HG03575 (cell line): ENCODE results near the gene ACVR1B.

ENCODE experiments used
- ATAC-seq: cut with Tn5 transposase; IDR thresholded peaks from one replicate; pipeline ENCODE4 v1.9.1; 2021; ENCODE audit not compliant: unreplicated experiment, insufficient number of reproducible peaks, low FRiP score; ENCODE audit errors: extremely low read depth

The ACVR1B gene

GRCh38 chr12:51915003-51915625 is 36.4 kb upstream of the ACVR1B start:
- no peak for ATAC-seq

- ATAC-seq = no peak
Measured at GRCh38 chr12:51915951-51916350, 35.5 kb upstream of the ACVR1B start.

DNA sequence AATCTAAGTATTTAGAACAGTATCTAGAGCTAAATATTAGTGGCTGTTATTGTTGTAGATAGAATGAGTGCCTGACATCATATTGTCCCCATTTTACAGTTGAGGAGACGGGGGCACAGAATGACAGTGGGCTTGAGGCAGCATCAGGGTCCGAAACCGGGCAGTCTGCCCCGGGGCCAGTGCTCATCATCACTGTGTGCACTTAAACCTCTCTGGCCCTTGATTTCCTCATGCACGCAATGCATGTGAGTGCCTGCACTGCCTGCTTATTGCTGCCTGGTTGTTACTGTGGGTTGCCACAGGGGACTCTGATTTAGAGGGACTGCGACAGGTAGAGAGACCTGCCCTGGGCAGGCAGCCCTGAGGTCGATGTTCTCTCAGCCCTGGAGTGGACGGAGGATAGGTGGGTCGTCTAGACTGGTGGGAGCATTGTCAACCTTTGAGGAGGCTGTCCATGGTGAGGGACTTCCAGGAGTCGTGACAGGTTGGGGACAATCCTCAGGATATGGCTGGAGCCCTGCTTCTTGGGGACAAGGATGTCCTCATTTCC is 34.4 kb upstream of the ACVR1B start:
- no peak for ATAC-seq

- ATAC-seq = no peak
Measured at GRCh38 chr12:51917746-51918453, 33.6 kb upstream of the ACVR1B start.

DNA sequence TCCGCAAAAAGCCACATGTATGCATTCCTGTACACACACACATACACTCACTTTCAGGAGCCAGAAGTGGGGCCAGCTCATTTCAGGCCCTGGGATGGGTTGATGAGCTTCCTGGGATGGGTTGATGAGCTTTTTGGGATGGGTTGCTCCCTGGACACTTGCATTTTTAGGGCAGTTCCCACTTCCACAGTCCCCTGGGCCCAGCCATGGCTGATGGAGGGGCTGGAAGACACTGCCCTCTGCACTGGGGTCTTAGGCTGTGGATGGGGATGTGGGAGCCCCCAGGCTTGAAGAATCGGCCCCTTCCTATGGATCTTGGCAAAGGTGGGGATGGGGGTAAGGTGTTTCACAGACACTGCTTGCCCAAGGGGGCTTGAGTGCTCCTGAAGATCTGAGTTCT is 31.5 kb upstream of the ACVR1B start:
- no peak for ATAC-seq

GRCh38 chr12:51921017-51921725 is 30.3 kb upstream of the ACVR1B start:
- ATAC-seq = no peak

GRCh38 chr12:51922146-51922545 is 29.4 kb upstream of the ACVR1B start:
- ATAC-seq = no peak

DNA sequence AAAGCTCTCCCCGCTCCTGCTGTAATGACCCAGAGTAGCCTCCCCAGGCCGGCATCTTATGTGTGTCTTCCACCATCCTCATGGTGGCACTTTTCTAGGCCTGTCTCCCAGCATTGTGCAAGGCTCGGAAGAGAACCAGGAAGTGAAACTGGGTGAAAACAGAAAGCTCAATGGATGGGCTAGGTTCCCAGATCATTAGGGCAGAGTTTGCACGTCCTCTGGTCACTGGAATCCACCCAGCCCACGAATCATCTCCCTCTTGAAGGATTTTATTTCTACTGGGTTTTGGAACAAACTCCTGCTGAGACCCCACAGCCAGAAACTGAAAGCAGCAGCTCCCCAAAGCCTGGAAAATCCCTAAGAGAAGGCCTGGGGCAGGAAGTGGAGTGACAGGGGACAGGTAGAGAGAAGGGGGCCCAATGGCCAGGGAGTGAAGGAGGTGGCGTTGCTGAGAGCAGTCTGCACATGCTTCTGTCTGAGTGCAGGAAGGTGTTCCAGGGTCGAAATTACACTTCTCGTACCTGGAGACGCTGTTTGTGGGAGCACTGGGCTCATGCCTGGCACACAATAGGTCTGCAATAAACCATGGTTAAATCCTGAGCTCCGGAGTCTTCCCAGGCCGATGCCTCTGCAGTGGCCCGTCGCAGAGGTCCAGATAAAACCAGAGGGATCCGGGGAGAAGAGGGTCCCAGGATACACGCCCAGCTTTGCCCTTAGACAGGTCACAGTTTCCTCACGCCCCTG is 28.6 kb upstream of the ACVR1B start:
- no peak for ATAC-seq

GRCh38 chr12:51923506-51924365 is 27.8 kb upstream of the ACVR1B start:
- no peak for ATAC-seq

- no peak for ATAC-seq
Measured at GRCh38 chr12:51924551-51925319, 26.8 kb upstream of the ACVR1B start.

GRCh38 chr12:51925346-51926063 is 26.0 kb upstream of the ACVR1B start:
- no peak for ATAC-seq

GRCh38 chr12:51926064-51926632 is 25.4 kb upstream of the ACVR1B start:
- ATAC-seq = no peak

DNA sequence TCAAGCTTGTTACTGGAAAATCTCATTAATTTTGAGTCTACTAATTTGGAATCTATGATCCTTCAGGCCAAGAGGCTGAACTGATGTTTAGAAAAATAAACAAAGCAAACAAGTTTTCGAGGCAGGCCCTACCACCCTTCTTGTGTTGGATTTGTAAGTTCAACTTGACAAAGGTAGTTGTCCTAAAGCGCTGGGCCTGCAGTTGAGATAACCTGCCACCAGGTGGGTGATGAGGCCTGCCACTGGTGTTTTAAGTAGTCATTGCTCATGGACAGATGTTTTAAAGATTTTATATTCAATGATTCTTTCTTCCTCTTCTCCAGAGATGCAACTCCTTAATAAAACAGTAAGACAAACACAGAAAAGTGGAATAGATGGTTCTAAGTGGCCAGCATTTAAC is 24.8 kb upstream of the ACVR1B start:
- ATAC-seq = no peak

- ATAC-seq = no peak
Measured at GRCh38 chr12:51932218-51933076, 19.1 kb upstream of the ACVR1B start.

DNA sequence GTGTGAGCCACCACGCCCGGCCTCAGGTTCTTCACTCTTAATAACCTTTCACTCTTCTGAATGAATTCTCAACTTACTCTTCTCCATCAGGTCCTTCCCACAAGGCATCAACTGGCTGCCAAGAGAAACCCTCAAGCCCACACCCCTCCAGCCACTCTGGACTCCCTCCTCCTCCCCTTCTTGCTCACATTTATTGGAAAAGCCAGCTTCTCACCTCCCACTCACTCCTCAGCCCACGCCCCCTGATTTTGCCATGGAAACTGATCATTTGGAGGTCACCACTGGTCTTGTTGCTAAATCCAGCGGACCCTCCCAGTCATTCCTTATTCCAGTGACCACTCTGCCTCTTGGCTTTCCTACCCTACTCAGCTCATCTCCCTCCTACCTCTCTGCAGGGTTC is 17.4 kb upstream of the ACVR1B start:
- ATAC-seq = no peak

DNA sequence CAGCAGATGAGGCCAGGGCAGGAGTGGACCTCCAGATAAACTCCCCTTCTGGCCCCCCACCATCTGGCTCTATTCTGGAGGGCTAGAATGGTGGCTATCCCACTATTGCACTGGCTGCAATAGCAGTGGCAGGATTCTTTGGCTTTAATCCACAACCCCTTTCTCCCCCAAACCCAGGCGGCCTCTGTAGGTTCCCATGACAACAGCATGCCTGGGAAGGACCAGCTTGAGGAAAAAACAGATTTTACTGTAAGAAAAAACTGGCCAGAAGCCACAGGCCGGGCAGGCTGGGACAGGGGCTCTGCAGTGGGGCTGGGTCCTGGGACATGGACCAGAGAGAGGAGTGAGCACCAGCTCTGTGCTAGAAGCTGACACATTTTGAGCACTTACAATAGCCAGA is 13.6 kb upstream of the ACVR1B start:
- ATAC-seq = no peak
